Measurements from ENCODE around the gene CPLANE1. TPM values are rescaled to one million over a fixed set of nuclear protein-coding genes. Genes with fewer than 3 reads are reported as not detected.

CPLANE1 gene
- total RNA-seq, 1 experiment from 2014 or later, result 3.5 TPM

- BruUV-seq (replicated peaks), result no TSS peak
- DNase-seq (ENCODE audit: low read depth, low spot score), result no peak
Measured at GRCh38 chr5:37153661-37154060, 95.5 kb downstream of the CPLANE1 start.

GRCh38 chr5:37146896-37147295 is 102.3 kb downstream of the CPLANE1 start:
- Histone ChIP-seq H3K9me3 (ENCODE audit: control insufficient read depth in 1 of 2, insufficient read depth in 1 of 2, low read depth in 1 of 2, low read length in 2 of 2) (peaks cover 4 to 6% of the 10 kb centered on the region in 2 experiments; a peak in 1 of 4 replicates), H2AFZ (ENCODE audit: low read depth, low read length, poor library complexity, severe bottlenecking) (no peak overlapping the region), H3K4me2 (ENCODE audit: low read length) (no peak overlapping the region), H3K27ac (ENCODE audit: low read depth, low read length) (no peak overlapping the region), H3K4me1 (ENCODE audit: control insufficient read depth in 1 of 2, insufficient read depth in 2 of 2, low read length in 2 of 2) (no peaks in the 10 kb centered on the region), H4K20me1 (ENCODE audit: insufficient read depth) (no peaks in the 10 kb centered on the region), H3K27me3 (ENCODE audit: insufficient read depth, low read length) (no peaks in the 10 kb centered on the region), H3K4me3 (replicated peaks in 1 of 2; ENCODE audit: low read depth in 1 of 2, low read length in 2 of 2) (no peak overlapping the region), H3K9ac (ENCODE audit: low read length) (no peak overlapping the region), H3K36me3 (ENCODE audit: control insufficient read depth in 1 of 2, insufficient read depth in 2 of 2, low read length in 2 of 2) (no peaks in the 10 kb centered on the region), H3K79me2 (ENCODE audit: insufficient read depth, low read length) (no peaks in the 10 kb centered on the region), H3K9me2 (ENCODE audit: insufficient read depth) (no peaks in the 10 kb centered on the region)
- TF ChIP-seq REST (IDR thresholded peaks at IDR 0.05; ENCODE audit: low read depth), result no peak
- no peak for TF ChIP-seq SRF (IDR thresholded peaks at IDR 0.05; ENCODE audit: low read depth)
- ATAC-seq (no peak), DNase-seq (ENCODE audit: low read depth, low spot score) (no peak)
- no TSS peak for BruUV-seq (replicated peaks)
- ChIA-PET CTCF (no interaction called here), POLR2A (no interaction called here), RAD21 (ENCODE audit: low non-redundant PET in 1 of 2, low total read pairs in 2 of 2, uncharacterized antibody in 2 of 2, unreplicated experiment in 2 of 2) (no interaction called here)
- intact Hi-C loops (cut with micrococcal nuclease), result no loop called here

More at GRCh38 chr5:37153661-37154060, 95.5 kb downstream of the CPLANE1 start:
- no peaks in the 10 kb centered on the region for H3K9me2 ChIP-seq (ENCODE audit: insufficient read depth)
- ATAC-seq, result no peak
- intact Hi-C loops (cut with micrococcal nuclease), result no loop called here
- H3K4me3 ChIP-seq (replicated peaks in 1 of 2; ENCODE audit: low read depth in 1 of 2, low read length in 2 of 2), result no peak overlapping the region
- no peaks in the 10 kb centered on the region for H3K79me2 ChIP-seq (ENCODE audit: insufficient read depth, low read length)
- CTCF ChIA-PET, result no interaction called here
- POLR2A ChIA-PET, result no interaction called here
- no peak overlapping the region for H3K4me2 ChIP-seq (ENCODE audit: low read length)
- H4K20me1 ChIP-seq (ENCODE audit: insufficient read depth), result no peaks in the 10 kb centered on the region
- TF ChIP-seq ATF3 (IDR thresholded peaks at IDR 0.05) (no peak), TCF7L2 (IDR thresholded peaks at IDR 0.05; ENCODE audit: borderline replicate concordance, extremely low read depth, insufficient read depth, insufficient read length) (no peak), ZFX (IDR thresholded peaks at IDR 0.05) (no peak), SRF (IDR thresholded peaks at IDR 0.05; ENCODE audit: low read depth) (no peak), SP1 (IDR thresholded peaks at IDR 0.05; ENCODE audit: low read depth) (no peak), ELF1 (IDR thresholded peaks at IDR 0.05; ENCODE audit: borderline replicate concordance, low read depth) (no peak), CEBPB (IDR thresholded peaks at IDR 0.05; ENCODE audit: low read depth) (no peak), EZH2phosphoT487 (IDR thresholded peaks at IDR 0.05; ENCODE audit: borderline replicate concordance) (no peak), EZH2 (IDR thresholded peaks at IDR 0.05) (no peak), SIN3A (IDR thresholded peaks at IDR 0.05; ENCODE audit: low read depth) (no peak), RAD21 (IDR thresholded peaks at IDR 0.05; ENCODE audit: low read depth) (no peak)
- TF ChIP-seq, protein P1, sequence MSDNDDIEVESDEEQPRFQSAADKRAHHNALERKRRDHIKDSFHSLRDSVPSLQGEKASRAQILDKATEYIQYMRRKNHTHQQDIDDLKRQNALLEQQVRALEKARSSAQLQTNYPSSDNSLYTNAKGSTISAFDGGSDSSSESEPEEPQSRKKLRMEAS (IDR thresholded peaks at IDR 0.05), result no peak
- H2AFZ ChIP-seq (ENCODE audit: low read depth, low read length, poor library complexity, severe bottlenecking), result no peak overlapping the region
- no peak overlapping the region for H3K27ac ChIP-seq (ENCODE audit: low read depth, low read length)
- H3K9ac ChIP-seq (ENCODE audit: low read length), result no peak overlapping the region
- H3K36me3 ChIP-seq (ENCODE audit: control insufficient read depth in 1 of 2, insufficient read depth in 2 of 2, low read length in 2 of 2), result no peaks in the 10 kb centered on the region
- H3K4me1 ChIP-seq (ENCODE audit: control insufficient read depth in 1 of 2, insufficient read depth in 2 of 2, low read length in 2 of 2), result no peaks in the 10 kb centered on the region
- RAD21 ChIA-PET (ENCODE audit: low non-redundant PET in 1 of 2, low total read pairs in 2 of 2, uncharacterized antibody in 2 of 2, unreplicated experiment in 2 of 2), result no interaction called here
- no peaks in the 10 kb centered on the region for H3K27me3 ChIP-seq (ENCODE audit: insufficient read depth, low read length)
- H3K9me3 ChIP-seq (ENCODE audit: control insufficient read depth in 1 of 2, insufficient read depth in 1 of 2, low read depth in 1 of 2, low read length in 2 of 2), result no peaks in the 10 kb centered on the region

Measured in HCT116 (cell line).